Neural cell (in vitro differentiated cells): ENCODE measurements around the gene SDHB. TPM values are rescaled to one million over a fixed set of nuclear protein-coding genes. Genes with fewer than 3 reads are reported as not detected.

Experiments used
- H2AFZ ChIP-seq: fragments of 200-600, 300-800 bp; sonication (generic), shearing (Covaris generic); 2 replicates; pipeline ENCODE4 v1.6.0; 2014; ENCODE audit warnings: low read depth, mild to moderate bottlenecking, antibody characterized with exemption, low read length, moderate library complexity
- H3F3A ChIP-seq: fragments of 200-600 bp; shearing (Covaris generic); 2 replicates; pipeline ENCODE4 v1.6.1; 2016; ENCODE audit warnings: mild to moderate bottlenecking, moderate library complexity, mixed read lengths, antibody characterized with exemption, low read length; ENCODE audit not compliant: insufficient read depth, poor library complexity, severe bottlenecking
- H3K27ac ChIP-seq: fragments of 200-600, 300-800 bp; sonication (generic), shearing (Covaris generic); 2 replicates; pipeline ENCODE4 v1.5.1; 2014; ENCODE audit warnings: mild to moderate bottlenecking, low read length, moderate library complexity
- H3K27me3 ChIP-seq: fragments of 300-800, 200-600 bp; sonication (generic), shearing (Covaris generic); 2 replicates; pipeline ENCODE4 v1.6.0; 2014; ENCODE audit warnings: mild to moderate bottlenecking, low read depth, low read length, moderate library complexity; ENCODE audit not compliant: insufficient read depth
- H3K36me3 ChIP-seq: fragments of 300-800, 200-600 bp; sonication (generic), shearing (Covaris generic); 2 replicates; pipeline ENCODE4 v1.5.1; 2014; ENCODE audit warnings: mild to moderate bottlenecking, antibody characterized with exemption, low read length, moderate library complexity; ENCODE audit not compliant: insufficient read depth
- H3K4me2 ChIP-seq: fragments of 300-800, 200-600 bp; sonication (generic), shearing (Covaris generic); 2 replicates; pipeline ENCODE4 v1.6.0; 2014; ENCODE audit warnings: mild to moderate bottlenecking, low read length
- H3K4me3 ChIP-seq: fragments of 300-800, 200-600 bp; sonication (generic), shearing (Covaris generic); 2 replicates; pipeline ENCODE4 v1.5.1; 2014; ENCODE audit warnings: mild to moderate bottlenecking, low read length, moderate library complexity
- H3K79me2 ChIP-seq: fragments of 200-600 bp; shearing (Covaris generic); replicated peaks from 2 replicates; pipeline ENCODE4 v1.6.0; 2014; ENCODE audit warnings: mild to moderate bottlenecking, low read length, moderate library complexity; ENCODE audit not compliant: insufficient read depth
- H3K9ac ChIP-seq: fragments of 300-800, 200-600 bp; sonication (generic), shearing (Covaris generic); 2 replicates; pipeline ENCODE4 v1.6.1; 2016; ENCODE audit warnings: mild to moderate bottlenecking, low read length, mixed read lengths
- H3K9me2 ChIP-seq: fragments of 200-600 bp; shearing (Covaris generic); 2 replicates; pipeline ENCODE4 v1.6.1; 2016; ENCODE audit warnings: mild to moderate bottlenecking, low read length, mixed read lengths; ENCODE audit not compliant: insufficient read depth
- H3K9me3 ChIP-seq: fragments of 200-600, 300-800 bp; sonication (generic), shearing (Covaris generic); 2 replicates; pipeline ENCODE4 v1.6.1; 2016; ENCODE audit warnings: mild to moderate bottlenecking, mixed run types, low read length, moderate library complexity, mixed read lengths
- H4K20me1 ChIP-seq: fragments of 200-600 bp; shearing (Covaris generic); 2 replicates; pipeline ENCODE4 v1.6.1; 2016; ENCODE audit warnings: mild to moderate bottlenecking, mixed run types; ENCODE audit not compliant: insufficient read depth
- EZH2 ChIP-seq: fragments of 200-600, 300-800 bp; shearing (Covaris generic), sonication (generic); IDR thresholded peaks from 2 replicates; pipeline ENCODE4 v1.6.1; 2014; ENCODE audit warnings: antibody characterized with exemption, low read length, borderline replicate concordance, mild to moderate bottlenecking; ENCODE audit not compliant: insufficient read depth, poor library complexity, severe bottlenecking
- MXI1 ChIP-seq: fragments of 450-650 bp; conservative IDR thresholded peaks from 2 replicates; pipeline ENCODE4 v1.6.1; 2014; ENCODE audit warnings: antibody characterized with exemption, mild to moderate bottlenecking; ENCODE audit not compliant: poor library complexity, severe bottlenecking
- POLR2AphosphoS5 ChIP-seq: IDR thresholded peaks from 2 replicates; pipeline ENCODE4 v1.6.1; 2012
- SMC3 ChIP-seq: fragments of 450-650 bp; conservative IDR thresholded peaks from 2 replicates; pipeline ENCODE4 v1.6.1; 2014; ENCODE audit warnings: antibody characterized with exemption, mild to moderate bottlenecking, moderate library complexity; ENCODE audit not compliant: poor library complexity
- TAF1 ChIP-seq: IDR thresholded peaks from 2 replicates; pipeline ENCODE4 v1.6.1; 2012; ENCODE audit warnings: low read depth
- polyA plus RNA-seq: library from polyadenylated mRNA; depleted of rRNA; stranded (reverse); fragments of >200 nt; gene quantifications from 2 replicates; pipeline ENCODE4 v1.2.3, GENCODE V29; 2014
- TF ChIP-seq, protein P1 (sequence below): fragments of 450-650 bp; IDR thresholded peaks from 2 replicates; pipeline ENCODE4 v1.5.1; 2014; ENCODE audit warnings: antibody characterized with exemption, mild to moderate bottlenecking, moderate library complexity; ENCODE audit not compliant: poor library complexity, severe bottlenecking
- TF ChIP-seq, protein P2 (sequence below): IDR thresholded peaks from 2 replicates; pipeline ENCODE4 v1.6.1; 2012; ENCODE audit warnings: borderline replicate concordance

The SDHB gene
- polyA plus RNA-seq, 1 donor from 2014 or later, result 129 TPM

- Histone ChIP-seq H3K36me3 (no peaks in the 10 kb centered on the region), H2AFZ (no peak overlapping the region), H3K9me2 (no peaks in the 10 kb centered on the region), H3K79me2 (peaks cover 9% of the 10 kb centered on the region), H3K9me3 (no peaks in the 10 kb centered on the region), H3K4me2 (no peak overlapping the region), H3K27me3 (no peaks in the 10 kb centered on the region), H3K27ac (no peak overlapping the region), H3K4me3 (no peak overlapping the region), H3K9ac (no peak overlapping the region), H3F3A (no peaks in the 10 kb centered on the region), H4K20me1 (no peaks in the 10 kb centered on the region)
- no peak for TF ChIP-seq TAF1
- TF ChIP-seq SMC3, result no peak
- TF ChIP-seq, protein P1, sequence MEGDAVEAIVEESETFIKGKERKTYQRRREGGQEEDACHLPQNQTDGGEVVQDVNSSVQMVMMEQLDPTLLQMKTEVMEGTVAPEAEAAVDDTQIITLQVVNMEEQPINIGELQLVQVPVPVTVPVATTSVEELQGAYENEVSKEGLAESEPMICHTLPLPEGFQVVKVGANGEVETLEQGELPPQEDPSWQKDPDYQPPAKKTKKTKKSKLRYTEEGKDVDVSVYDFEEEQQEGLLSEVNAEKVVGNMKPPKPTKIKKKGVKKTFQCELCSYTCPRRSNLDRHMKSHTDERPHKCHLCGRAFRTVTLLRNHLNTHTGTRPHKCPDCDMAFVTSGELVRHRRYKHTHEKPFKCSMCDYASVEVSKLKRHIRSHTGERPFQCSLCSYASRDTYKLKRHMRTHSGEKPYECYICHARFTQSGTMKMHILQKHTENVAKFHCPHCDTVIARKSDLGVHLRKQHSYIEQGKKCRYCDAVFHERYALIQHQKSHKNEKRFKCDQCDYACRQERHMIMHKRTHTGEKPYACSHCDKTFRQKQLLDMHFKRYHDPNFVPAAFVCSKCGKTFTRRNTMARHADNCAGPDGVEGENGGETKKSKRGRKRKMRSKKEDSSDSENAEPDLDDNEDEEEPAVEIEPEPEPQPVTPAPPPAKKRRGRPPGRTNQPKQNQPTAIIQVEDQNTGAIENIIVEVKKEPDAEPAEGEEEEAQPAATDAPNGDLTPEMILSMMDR, result no peak
- TF ChIP-seq, protein P2, sequence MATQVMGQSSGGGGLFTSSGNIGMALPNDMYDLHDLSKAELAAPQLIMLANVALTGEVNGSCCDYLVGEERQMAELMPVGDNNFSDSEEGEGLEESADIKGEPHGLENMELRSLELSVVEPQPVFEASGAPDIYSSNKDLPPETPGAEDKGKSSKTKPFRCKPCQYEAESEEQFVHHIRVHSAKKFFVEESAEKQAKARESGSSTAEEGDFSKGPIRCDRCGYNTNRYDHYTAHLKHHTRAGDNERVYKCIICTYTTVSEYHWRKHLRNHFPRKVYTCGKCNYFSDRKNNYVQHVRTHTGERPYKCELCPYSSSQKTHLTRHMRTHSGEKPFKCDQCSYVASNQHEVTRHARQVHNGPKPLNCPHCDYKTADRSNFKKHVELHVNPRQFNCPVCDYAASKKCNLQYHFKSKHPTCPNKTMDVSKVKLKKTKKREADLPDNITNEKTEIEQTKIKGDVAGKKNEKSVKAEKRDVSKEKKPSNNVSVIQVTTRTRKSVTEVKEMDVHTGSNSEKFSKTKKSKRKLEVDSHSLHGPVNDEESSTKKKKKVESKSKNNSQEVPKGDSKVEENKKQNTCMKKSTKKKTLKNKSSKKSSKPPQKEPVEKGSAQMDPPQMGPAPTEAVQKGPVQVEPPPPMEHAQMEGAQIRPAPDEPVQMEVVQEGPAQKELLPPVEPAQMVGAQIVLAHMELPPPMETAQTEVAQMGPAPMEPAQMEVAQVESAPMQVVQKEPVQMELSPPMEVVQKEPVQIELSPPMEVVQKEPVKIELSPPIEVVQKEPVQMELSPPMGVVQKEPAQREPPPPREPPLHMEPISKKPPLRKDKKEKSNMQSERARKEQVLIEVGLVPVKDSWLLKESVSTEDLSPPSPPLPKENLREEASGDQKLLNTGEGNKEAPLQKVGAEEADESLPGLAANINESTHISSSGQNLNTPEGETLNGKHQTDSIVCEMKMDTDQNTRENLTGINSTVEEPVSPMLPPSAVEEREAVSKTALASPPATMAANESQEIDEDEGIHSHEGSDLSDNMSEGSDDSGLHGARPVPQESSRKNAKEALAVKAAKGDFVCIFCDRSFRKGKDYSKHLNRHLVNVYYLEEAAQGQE, result no peak
- TF ChIP-seq POLR2AphosphoS5, result no peak
- TF ChIP-seq EZH2, result no peak
Measured at GRCh38 chr1:17045150-17045549, 8.7 kb downstream of the SDHB start.

- no peak overlapping the region for H3K4me3 ChIP-seq
- H3K27me3 ChIP-seq, result no peaks in the 10 kb centered on the region
- H3K4me2 ChIP-seq, result no peak overlapping the region
- TF ChIP-seq, protein P2, result no peak
- no peak for TF ChIP-seq EZH2
- TF ChIP-seq, protein P1, result no peak
- no peak for TF ChIP-seq SMC3
- no peak for TF ChIP-seq MXI1
- TF ChIP-seq POLR2AphosphoS5, result no peak
- no peak for TF ChIP-seq TAF1
- H3K9ac ChIP-seq, result no peak overlapping the region
- no peaks in the 10 kb centered on the region for H3F3A ChIP-seq
- H4K20me1 ChIP-seq, result no peaks in the 10 kb centered on the region
- H3K9me2 ChIP-seq, result no peaks in the 10 kb centered on the region
- H3K79me2 ChIP-seq, result peaks cover 6% of the 10 kb centered on the region
- H2AFZ ChIP-seq, result no peak overlapping the region
- H3K9me3 ChIP-seq, result no peaks in the 10 kb centered on the region
- H3K27ac ChIP-seq, result no peak overlapping the region
- H3K36me3 ChIP-seq, result no peaks in the 10 kb centered on the region
Measured at GRCh38 chr1:17043676-17044075, 10.2 kb downstream of the SDHB start.
